ENCODE results near the gene STRADA.

STRADA gene

GRCh38 chr17:63701456-63701820, 40.2 kb downstream of the STRADA start:
- DNase-seq (ENCODE audit: low read depth) = no peak

GRCh38 chr17:63700528-63701455, 40.8 kb downstream of the STRADA start:
- no peak for DNase-seq (ENCODE audit: low read depth)

- DNase-seq (ENCODE audit: low read depth) = peak; percentile 78
These were observed 41.7 kb downstream of the STRADA start, which contains the start of gene LIMD2 for GRCh38 chr17:63699638-63700527. TSS of gene LIMD2 (minus strand) at chr17:63700125. CDS start at chr17:63699298, 827 bp downstream.

GRCh38 chr17:63698886-63699637, 42.5 kb downstream of the STRADA start:
- DNase-seq (ENCODE audit: low read depth) = peak; percentile 79

GRCh38 chr17:63698381-63698885, 43.2 kb downstream of the STRADA start:
- DNase-seq (ENCODE audit: low read depth) = no peak

GRCh38 chr17:63697341-63698286, 44.0 kb downstream of the STRADA start:
- DNase-seq (ENCODE audit: low read depth) = no peak

- DNase-seq (ENCODE audit: low read depth) = no peak
These were observed 45.1 kb downstream of the STRADA start for GRCh38 chr17:63696381-63696961.

GRCh38 chr17:63695889-63696288, 45.7 kb downstream of the STRADA start:
- no peak for DNase-seq (ENCODE audit: low read depth)

GRCh38 chr17:63694950-63695773, 46.4 kb downstream of the STRADA start:
- DNase-seq (ENCODE audit: low read depth) = no peak

GRCh38 chr17:63694229-63694949, 47.2 kb downstream of the STRADA start:
- DNase-seq (ENCODE audit: low read depth) = no peak

GRCh38 chr17:63693411-63694113, 48.0 kb downstream of the STRADA start:
- no peak for DNase-seq (ENCODE audit: low read depth)

GRCh38 chr17:63692195-63692816, 49.3 kb downstream of the STRADA start:
- no peak for DNase-seq (ENCODE audit: low read depth)

GRCh38 chr17:63689479-63689878, 52.1 kb downstream of the STRADA start:
- DNase-seq (ENCODE audit: low read depth) = no peak

- no peak for DNase-seq (ENCODE audit: low read depth)
These were observed 53.1 kb downstream of the STRADA start for GRCh38 chr17:63688396-63689020.

GRCh38 chr17:63686138-63686685, 55.4 kb downstream of the STRADA start:
- no peak for DNase-seq (ENCODE audit: low read depth)

- no peak for DNase-seq (ENCODE audit: low read depth)
These were observed 56.0 kb downstream of the STRADA start for GRCh38 chr17:63685578-63685977.

- no peak for DNase-seq (ENCODE audit: low read depth)
These were observed 56.6 kb downstream of the STRADA start for GRCh38 chr17:63685041-63685440.
